ENCODE results near the gene SLC17A6.

The SLC17A6 gene

GRCh38 chr11:22390283-22390655 is 52.1 kb downstream of the SLC17A6 start:
- no peak for DNase-seq

- no peak for DNase-seq
Observed at GRCh38 chr11:22392561-22392960, 54.4 kb downstream of the SLC17A6 start.

GRCh38 chr11:22405377-22405776 is 67.2 kb downstream of the SLC17A6 start:
- DNase-seq = no peak

- DNase-seq = no peak
Observed at GRCh38 chr11:22407267-22407666, 69.1 kb downstream of the SLC17A6 start.

GRCh38 chr11:22407921-22408320 is 69.7 kb downstream of the SLC17A6 start:
- no peak for DNase-seq

- DNase-seq = no peak
Observed at GRCh38 chr11:22415476-22415875, 77.3 kb downstream of the SLC17A6 start.

- DNase-seq = no peak
Observed at GRCh38 chr11:22416462-22416861, 78.3 kb downstream of the SLC17A6 start.

- DNase-seq = no peak
Observed at GRCh38 chr11:22426915-22427314, 88.7 kb downstream of the SLC17A6 start.

Data from NCI-H2107 (cell line).